ENCODE data around the gene CHST11.
A peak's percentile ranks its signal among the peaks of the same experiment; 100 is the strongest.

The CHST11 gene

DNA sequence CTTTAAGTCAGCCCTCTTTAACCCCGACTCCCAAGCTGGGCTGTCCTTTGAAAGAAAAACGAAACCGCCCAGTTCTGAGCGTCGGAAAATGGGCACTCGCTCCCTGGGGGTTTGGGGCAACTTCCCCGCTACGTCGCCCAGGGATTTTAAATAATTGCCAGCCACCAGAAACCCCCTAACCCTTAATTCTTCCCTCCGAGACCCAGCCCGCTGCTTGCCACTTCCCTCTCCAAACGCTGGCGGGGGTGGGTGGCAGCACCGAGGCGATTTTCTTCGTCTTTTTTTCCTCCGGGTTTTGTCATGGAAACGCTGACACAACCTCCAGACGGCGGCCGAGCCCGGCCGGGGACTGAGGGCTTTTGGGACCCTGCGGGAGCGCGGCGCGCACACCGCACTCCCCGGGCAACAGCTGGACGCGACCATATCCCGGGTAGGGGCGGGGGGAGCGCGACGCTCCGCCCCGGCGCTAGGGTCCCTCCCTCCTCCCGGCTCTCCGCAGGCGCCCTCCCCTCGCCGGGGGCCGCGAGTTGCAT is at the start of gene CHST11:
CHST11 (plus strand) TSS at position 532 of the 533 bp plus-strand sequence.
- DNase-seq, result peak; percentile 74

- no peak for DNase-seq
Measured at GRCh38 chr12:104407438-104407837, 49.3 kb upstream of the CHST11 start.

DNA sequence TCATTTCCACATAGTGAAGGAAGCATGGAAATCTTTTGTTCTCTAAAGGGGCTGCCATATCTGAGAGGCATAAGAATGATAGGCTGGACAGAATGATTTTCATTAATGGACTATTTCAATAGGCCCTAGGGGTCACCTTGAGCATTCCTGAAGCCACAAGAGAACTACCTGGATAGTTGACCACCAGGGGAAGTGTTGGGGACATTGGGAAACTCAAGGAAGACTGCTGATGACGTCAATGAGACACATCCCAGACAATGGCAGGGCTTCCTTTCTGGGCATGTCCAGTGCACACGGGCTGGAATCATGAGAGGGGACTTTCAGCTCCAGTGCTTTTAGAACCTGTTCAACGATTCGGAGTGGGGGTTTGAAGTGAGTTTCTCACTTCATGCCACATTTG is 48.8 kb upstream of the CHST11 start:
- DNase-seq, result no peak

DNA sequence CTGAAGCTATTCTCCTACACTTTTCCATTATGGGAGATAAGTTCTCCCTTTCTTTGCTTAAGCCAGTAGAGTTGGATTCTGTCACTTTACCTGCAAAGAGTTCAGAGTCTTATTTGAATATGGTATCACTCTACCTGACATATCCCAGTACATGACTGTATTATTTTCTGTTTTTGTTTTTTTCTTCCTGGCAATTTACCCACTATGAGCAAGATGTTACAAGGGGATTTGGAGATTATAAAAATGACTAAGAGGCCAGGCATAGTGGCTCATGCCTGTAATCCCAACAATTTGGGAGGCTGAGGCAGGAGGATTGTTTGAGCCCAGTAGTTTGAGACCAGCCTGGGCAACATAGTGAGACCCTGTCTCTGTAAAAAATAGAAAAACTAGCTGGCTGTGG is 46.4 kb upstream of the CHST11 start:
- DNase-seq, result no peak

DNA sequence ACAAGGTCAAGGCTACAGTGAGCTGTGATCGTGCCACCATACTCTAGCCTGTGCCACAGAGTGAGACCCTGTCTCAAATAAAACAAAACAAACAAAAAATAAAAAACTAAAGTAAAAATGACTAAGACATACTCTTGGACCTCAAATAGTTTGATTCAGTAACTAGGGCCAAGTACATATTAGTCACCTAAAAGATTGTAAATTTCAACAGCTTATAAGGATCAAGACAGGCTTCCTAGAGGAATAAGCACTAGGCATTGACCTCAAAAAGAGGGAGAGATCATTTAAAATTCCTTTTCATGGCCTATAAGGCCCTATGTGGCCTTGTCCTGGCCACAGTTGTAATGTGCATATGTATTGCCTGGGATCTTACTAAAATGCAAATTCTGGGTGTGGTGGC is 46.0 kb upstream of the CHST11 start:
- no peak for DNase-seq

GRCh38 chr12:104411826-104412641 is 44.7 kb upstream of the CHST11 start:
- no peak for DNase-seq

DNA sequence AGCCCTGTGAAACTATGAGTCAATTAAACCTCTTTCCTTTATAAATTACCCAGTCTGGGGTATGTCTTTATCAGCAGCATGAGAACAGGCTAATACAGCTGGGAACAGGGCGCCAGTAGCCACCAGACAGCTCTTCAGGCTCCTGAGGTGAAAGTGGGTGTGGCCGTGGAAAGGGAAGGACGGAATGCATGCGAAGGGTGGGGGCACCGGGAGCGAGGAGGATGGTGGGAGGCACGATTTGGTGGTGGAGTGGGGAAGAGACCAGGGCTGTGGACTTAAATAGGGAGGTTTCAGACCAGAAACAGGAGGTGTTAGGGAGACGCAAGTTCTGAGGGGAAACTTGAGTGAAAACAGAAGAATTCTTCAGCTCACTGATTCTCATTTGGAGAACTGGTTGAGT is 44.1 kb upstream of the CHST11 start:
- no peak for DNase-seq

GRCh38 chr12:104413330-104413729 is 43.4 kb upstream of the CHST11 start:
- DNase-seq, result no peak

DNA sequence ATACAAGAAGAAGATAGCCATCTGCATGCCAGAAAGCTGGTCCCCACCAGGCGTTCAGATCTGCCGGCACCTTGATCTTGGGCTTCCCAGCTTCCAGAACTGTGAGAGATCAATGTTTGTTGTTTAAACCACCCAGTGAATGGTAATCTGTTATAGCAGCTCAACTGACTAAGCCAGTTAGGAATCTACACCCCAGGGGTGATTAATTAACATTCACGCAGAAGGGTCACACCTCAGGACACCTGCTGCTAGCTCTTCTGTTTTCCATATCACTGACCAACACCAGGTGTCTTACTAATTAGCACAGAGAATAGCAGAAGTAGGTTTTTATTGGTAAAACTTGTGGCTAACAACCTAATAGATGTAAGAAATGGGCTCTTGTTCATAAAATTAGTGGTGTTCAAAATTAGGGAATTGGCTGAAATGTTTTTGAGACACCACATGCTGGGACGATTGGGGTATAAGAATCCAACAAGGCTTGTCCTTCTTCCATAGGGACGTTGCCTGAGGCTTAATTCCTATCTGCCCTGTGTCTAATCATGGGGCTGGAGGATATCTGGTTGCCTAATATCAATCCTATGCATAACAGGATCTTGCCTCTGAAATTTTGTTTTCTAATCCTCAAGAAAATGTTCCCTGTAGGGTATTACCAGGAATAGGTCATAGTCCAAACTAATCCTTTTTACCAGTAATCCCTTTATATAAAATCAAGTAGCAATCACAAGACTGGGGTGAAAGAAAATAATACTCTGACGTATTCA is 42.0 kb upstream of the CHST11 start:
- no peak for DNase-seq

DNA sequence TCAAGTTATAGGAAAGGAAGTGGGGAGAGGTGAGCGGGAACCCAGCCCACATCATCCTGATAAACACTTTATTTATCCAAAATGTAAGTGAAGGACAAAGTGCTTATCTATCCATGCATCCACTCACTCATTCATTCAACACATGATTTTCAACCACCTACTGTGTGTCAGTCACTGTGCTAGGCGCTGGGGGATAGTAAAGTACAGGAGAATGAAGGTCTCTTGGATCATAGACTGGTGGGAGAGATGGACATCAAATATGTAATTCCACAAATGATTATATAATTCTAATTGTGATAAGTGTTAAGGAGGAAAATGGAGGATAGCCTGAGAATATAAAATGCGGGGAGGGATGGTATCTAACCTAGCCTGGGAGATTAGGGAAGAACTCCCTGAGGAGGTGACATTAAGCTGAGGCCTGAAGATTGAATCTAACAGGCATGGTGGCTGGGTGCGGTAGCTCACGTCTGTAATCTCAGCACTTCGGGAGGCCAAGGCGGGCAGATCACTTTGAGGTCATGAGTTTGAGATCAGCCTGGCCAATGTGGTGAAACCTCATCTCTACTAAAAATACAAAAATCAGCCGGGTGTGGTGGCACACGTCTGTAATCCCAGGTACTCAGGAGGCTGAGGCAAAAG is 41.3 kb upstream of the CHST11 start:
- no peak for DNase-seq

DNA sequence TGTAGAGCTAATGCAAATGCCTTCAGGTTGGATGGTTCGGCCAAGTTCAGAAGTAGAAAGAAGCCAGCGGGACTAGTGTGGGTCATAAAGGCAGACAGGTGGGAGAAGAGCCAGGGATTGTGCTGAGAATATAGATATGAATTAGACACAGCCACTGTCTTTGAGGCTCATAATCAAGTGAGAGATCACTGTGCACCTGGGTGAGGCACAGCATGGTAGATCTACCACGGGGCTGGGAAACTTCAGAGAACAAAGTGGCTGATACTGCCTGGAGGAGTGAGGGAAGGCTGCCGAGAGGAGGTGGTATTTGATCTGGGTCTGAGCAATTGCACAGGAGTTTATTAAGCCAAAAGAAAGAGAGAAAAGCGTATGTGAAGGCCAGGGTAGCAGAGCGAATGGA is 40.6 kb upstream of the CHST11 start:
- no peak for DNase-seq

GRCh38 chr12:104416585-104416984 is 40.2 kb upstream of the CHST11 start:
- no peak for DNase-seq

DNA sequence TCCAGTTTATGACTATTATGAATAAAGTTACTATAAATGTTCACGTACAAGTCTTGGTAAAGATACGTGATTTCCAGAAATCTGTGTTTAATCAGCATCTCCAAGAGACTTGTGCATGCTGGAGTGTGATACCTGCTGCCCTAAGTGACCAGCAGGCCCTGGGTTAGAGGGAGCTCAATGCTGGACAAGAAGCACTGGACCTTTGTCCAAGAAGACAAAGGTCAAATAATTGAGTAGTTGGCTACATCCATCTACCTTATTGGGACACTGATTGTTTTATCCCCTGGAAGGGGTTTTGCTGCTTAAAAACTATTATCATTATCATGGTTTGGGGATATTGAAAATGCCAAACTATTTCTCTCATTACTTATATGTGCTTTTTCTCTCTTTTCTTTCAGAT is 37.0 kb upstream of the CHST11 start:
- no peak for DNase-seq

- no peak for DNase-seq
Measured at GRCh38 chr12:104420868-104421267, 35.9 kb upstream of the CHST11 start.

- DNase-seq, result no peak
Measured at GRCh38 chr12:104421343-104421742, 35.4 kb upstream of the CHST11 start.

DNA sequence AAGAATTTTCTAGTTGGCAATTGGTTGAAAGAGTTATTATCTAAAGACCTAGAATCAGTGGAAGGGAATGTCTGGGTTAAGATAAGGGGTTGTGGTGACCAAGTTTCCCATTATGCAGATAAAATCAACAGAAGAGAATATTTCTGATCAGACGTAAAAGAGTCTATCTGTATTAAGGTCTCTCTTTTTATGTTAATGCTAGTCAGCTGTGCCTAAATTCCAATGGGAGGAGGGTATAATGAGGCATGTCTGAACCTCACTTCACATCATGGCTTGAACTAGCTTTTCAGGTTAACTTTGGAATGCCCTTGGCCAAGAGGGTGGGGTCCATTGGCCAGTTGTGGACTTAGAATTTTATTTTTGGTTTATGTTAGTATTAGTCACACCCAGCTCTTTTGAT is 34.3 kb upstream of the CHST11 start:
- DNase-seq, result no peak

DNA sequence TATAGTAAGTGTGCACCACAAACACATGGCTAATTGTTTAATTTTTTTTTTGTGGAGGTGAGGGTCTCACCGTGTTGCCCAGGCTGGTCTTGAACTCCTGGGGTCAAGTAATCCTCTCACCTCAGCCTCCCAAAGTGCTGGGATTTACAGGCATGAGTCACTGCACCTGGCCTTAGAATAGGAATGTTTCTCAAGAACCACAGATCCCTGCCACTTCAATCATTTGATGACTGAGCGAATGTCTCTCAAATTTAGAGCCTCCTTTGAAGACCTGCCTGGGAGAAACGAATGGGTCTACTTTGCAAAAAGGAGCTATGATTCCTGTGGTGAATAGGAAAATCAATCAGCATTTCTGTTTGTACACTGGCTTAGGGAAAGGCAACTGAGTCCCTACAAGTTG is 33.5 kb upstream of the CHST11 start:
- DNase-seq, result no peak

- DNase-seq, result no peak
Measured at GRCh38 chr12:104423809-104424208, 32.9 kb upstream of the CHST11 start.

GRCh38 chr12:104424955-104425354 is 31.8 kb upstream of the CHST11 start:
- DNase-seq, result no peak

DNA sequence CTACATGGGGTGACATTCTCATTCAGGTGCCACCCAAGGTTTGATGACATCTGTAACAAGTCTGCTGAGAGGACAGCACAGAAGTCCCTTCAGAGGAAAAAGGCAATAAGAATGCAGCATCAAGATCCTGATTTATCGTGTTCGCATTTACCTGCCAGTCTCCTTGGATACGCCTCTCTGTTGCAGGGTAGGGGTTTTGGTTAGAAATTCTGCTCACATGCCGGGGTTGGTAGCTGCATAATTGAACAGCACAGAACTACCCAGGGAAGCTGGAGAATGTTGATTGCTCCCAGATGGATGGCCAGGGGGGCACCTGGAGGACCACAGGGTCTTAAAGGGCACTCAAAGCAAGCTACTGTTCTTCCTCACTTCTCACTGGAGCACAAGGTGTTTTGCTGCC is 31.1 kb upstream of the CHST11 start:
- DNase-seq, result no peak

GRCh38 chr12:104426926-104427546 is 29.7 kb upstream of the CHST11 start:
- DNase-seq, result no peak

- no peak for DNase-seq
Measured at GRCh38 chr12:104427547-104427938, 29.2 kb upstream of the CHST11 start.

DNA sequence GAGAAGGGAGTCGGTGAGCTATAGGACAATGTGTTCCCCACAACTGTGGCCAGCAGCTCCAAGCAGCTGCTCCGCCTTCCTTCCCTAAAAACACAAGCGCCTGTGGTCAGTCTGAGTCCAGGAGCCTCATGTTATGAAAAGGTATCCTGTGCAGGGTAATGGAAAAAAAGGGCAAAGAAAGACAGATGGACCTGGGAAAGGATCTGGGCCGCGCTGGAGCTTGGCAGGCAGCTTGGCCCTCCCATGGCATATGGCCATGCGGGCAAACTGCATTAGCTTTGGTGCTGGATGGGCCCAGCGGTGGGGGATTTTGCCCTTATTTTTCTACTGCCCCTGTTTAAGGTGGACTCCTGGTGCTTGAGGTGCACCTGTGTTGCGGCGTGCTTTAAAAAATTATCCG is 23.7 kb upstream of the CHST11 start:
- DNase-seq, result no peak
